Globus pallidus (tissue), 1 donor: ENCODE data around the gene ROPN1B.
A peak's percentile ranks its signal among the peaks of the same experiment; 100 is the strongest.
"Not testable (repeated sequence)": the region's sequence is repeated elsewhere in the genome, so short reads cannot be mapped to it uniquely, and the experiment has no call there.

Source experiments
- DNase-seq: peaks from one replicate; pipeline ENCODE4 v3.0.0-alpha.2; 2015; ENCODE audit warnings: low spot score

The ROPN1B gene

GRCh38 chr3:125958511-125959316 lies 10.3 kb upstream of the ROPN1B start:
- DNase-seq, result no peak

DNA sequence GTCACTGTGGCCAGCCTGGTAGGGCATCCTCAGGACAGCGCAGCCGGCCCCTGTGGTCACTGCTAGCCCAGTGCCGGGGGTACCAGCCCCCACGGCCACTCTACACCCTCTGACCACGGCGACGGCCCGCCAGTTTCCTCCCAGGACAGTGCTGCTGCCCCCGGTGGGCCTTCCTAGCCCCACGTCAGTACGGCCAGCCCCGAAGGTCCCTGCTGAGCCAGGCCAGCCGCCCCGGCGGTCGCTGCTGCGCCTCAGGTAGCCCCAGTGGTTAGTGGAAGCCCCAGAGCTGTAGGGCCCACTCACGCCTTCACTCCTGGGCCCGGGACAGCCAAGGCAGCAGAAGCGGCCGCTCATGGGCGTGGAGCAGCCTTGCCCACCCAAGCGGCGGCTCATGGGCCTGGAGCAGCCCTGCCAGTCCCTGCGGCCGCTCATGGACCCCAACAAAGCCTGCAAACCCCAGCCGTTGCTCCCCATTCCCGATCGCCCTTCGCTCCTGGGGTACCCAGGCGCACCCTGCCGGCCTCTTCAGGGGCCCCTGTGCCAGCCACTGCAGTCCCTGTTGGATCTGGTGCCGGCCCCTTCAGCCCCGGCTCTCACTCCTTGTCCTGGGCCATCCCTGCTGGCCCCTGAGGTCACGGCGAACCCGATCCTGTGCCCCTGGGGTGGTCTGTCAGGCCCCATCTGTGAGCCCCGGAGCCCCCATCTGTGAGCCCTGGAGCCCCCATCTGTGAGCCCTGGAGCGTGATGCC lies 9.5 kb upstream of the ROPN1B start:
- DNase-seq, result no peak

GRCh38 chr3:125960066-125960424 lies 8.9 kb upstream of the ROPN1B start:
- DNase-seq, result no peak

- no peak for DNase-seq
These were observed 8.3 kb upstream of the ROPN1B start for GRCh38 chr3:125960456-125961288.

DNA sequence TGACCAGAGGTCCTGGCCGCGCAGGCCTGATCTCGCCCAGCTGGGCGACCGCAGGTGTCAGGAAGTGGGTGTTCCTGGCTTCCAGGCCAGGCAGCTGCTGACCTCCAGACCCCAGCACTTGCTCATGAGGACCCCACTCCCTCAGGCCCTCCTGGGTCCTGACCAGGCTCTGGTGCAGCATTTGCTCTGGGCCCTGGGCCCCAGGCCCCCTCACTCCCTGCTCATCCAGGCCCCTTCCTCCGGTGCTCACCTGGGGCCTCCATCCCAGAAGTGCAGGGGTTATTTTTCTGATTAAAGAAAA lies 7.7 kb upstream of the ROPN1B start:
- no peak for DNase-seq

- DNase-seq, result not testable (repeated sequence)
These were observed 5.1 kb upstream of the ROPN1B start for GRCh38 chr3:125963834-125964233.

- no peak for DNase-seq
These were observed 3.5 kb upstream of the ROPN1B start for GRCh38 chr3:125965505-125965904.

- no peak for DNase-seq
These were observed 1.8 kb upstream of the ROPN1B start for GRCh38 chr3:125967156-125967555.

DNA sequence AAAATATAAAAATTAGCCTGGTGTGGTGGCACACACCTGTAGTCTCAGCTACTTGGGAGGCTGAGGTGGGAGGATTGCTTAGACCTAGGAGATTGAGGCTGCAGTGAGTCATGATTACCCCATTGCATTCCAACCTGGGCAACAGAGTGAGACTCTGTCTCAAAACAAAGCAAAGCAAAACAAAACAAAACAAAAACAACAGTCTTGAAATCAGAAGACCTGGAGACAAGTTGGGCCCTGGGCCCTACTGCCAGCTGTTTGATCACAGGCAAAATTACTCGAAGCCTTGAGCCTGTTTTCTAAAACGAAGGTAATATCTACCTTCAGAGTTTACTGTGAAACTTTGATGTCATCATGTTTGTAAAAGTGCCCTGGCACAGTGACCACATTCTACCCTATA lies 857 bp upstream of the ROPN1B start:
- DNase-seq, result not testable (repeated sequence)

DNA sequence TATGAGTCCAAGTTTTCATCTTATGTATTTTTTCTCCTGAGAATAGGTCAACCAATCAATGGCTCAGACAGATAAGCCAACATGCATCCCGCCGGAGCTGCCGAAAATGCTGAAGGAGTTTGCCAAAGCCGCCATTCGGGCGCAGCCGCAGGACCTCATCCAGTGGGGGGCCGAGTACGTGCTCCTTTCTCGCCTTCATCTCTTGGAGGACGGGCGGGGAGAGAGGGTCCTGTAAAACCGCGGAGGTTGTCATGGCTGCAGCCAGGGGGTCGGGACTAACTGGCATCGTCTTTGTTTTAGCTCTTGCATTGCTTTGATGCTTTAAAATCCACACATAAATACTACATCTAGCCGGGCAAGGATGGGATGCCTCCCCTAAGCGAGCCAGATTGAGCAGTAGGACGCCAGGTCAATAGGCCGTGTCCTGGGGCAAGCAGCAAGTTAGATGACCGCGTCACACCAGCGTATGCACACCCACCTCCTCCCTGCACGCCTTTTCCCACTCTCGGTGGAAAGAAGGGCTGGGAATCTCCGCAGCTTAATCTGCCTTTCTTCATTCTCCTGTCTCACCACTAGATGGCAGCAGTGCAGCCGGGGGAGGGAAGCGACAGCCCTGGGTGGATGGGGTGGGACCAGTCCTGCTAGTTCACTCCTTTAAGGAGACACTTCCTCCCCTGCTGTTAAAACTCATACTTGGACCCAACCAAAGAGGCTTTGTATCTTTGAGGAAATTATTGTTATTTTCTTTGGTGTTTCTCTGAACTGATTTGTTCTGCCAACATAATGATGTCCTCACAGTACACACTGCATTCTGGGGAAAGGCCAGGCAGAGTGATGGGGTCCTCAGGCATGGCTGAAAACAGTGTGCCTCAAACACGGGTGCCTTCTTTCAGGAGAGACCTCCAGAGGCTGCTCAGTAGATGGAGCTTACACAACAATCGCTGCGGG lies 3.3 kb downstream of the ROPN1B start:
- DNase-seq, result peak; percentile 38

DNA sequence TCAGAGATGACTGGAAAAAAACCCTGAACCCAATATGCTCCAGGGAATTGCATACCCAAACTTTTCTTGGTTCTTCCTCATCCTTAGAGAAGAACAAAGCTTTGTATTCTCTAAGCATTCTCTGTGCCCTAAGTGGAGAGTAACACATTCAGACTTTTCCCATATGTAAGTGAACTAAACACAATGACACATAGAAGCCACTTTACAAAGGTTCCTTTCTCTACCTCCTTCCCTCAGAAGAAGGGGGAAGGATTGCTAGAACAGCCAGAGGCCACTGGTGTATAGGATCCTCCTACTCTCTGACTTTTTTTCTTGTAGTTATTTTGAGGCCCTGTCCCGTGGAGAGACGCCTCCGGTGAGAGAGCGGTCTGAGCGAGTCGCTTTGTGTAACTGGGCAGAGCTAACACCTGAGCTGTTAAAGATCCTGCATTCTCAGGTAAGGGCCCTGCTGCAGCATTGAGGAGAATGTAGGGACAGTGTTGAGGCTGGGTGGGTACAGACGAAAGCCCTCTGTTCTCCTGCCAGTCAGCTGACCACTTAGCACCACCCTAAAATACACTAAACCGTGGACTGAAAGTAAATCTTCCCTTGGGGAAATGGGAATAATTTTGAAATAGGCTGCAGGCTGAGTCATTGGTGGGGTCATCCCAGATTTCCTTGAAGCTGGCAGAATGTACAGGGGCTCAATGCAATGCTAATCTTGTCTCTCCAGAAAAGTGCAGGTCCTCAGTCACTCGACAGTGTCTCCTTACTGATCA lies 6.4 kb downstream of the ROPN1B start:
- DNase-seq, result not testable (repeated sequence)

GRCh38 chr3:125976003-125976390 lies 7.0 kb downstream of the ROPN1B start:
- DNase-seq, result not testable (repeated sequence)

GRCh38 chr3:125977104-125977503 lies 8.1 kb downstream of the ROPN1B start:
- DNase-seq, result not testable (repeated sequence)

DNA sequence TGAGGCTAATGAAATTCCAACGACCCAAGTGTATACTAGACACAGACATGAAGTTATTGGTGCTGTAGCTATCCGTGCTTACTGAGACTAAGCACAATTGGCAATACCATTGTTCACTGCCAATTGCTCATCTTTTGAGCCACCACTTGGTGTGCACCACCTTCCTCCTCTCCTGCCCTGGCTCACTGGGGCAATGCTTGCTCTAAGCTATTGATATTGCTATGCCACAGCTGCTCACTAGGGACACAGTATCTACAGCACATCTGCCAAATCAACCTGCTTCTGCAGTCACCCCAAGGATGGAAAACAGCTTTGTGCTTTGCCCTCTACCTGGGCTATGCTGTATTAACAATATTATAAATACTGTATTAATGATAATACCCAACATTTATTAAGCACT lies 16.0 kb downstream of the ROPN1B start:
- DNase-seq, result not testable (repeated sequence)

DNA sequence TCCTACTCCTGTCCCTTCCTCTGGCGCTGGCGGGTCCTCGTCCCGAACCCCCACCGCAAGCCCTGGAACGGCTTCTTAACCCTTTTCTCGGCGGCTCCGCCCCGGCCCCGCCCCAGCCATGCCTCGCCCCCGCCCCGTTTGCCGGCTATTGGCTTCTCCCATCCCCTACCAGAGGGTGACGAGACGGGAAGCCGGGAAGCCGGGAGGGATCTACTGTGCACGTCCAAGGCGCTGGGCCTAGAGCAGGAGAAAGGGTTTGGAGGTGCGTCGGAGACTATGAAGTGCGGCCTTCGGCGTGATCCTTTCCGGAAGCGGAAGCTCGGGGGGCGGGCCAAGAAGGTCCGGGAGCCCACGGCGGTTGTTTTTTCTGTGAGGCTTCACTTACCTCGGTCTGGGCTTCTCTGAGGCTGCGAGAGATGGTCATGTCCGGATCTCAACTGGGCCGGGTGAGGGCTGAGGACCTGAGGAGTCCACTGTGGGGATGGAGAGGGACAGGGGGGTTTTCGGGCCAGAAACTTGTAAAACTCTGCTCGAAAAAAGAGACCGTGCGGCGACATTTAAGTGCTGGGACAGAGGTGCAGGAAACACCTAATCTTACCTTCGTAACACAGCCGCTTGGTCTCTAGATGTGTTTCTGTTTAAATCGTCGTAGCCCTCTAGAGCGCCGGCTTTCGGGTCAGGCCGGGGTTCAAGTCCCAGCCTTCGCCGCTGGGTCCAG lies 21.4 kb downstream of the ROPN1B start:
- no peak for DNase-seq

DNA sequence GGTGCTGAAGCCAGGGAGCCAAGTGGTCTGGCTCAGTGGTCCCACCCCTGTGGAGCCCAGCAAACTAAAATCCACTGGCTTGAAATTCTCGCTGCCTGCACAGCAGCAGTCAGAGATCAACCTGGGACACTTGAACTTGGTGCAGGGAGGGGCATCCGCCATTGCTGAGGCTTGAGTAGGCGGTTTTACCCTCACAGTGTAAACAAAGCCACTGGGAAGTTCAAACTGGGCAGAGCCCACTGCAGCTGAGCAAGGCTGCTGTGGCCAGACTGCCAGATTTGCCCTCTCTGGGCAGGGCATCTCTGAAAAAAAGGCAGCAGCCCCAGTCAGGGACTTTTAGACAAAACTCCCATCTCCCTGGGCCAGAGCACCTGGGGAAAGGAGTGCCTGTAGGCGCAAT lies 27.8 kb downstream of the ROPN1B start:
- not testable (repeated sequence) for DNase-seq

DNA sequence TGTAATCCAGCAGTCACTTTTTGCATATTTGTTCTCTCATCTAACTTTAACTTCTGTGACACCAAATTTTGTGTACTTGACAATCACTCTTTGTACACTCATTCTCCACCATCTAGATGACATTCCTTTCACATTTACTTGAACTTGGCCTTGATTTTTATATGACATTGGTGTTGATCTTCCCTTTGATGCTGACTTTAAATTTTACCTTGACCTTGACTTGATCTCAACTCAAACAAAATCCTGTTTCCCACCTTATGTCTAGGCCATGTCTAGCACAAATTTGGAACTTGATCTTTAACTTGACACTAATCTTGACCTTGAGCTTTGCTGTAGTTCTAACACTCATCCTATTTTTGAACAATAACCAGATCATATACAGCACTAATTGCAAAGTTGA lies 33.2 kb downstream of the ROPN1B start:
- DNase-seq, result no peak

GRCh38 chr3:126003447-126004190 lies 34.6 kb downstream of the ROPN1B start:
- no peak for DNase-seq

GRCh38 chr3:126004217-126004616 lies 35.2 kb downstream of the ROPN1B start:
- no peak for DNase-seq
